ENCODE measurements around the gene SLC16A12.

DNA sequence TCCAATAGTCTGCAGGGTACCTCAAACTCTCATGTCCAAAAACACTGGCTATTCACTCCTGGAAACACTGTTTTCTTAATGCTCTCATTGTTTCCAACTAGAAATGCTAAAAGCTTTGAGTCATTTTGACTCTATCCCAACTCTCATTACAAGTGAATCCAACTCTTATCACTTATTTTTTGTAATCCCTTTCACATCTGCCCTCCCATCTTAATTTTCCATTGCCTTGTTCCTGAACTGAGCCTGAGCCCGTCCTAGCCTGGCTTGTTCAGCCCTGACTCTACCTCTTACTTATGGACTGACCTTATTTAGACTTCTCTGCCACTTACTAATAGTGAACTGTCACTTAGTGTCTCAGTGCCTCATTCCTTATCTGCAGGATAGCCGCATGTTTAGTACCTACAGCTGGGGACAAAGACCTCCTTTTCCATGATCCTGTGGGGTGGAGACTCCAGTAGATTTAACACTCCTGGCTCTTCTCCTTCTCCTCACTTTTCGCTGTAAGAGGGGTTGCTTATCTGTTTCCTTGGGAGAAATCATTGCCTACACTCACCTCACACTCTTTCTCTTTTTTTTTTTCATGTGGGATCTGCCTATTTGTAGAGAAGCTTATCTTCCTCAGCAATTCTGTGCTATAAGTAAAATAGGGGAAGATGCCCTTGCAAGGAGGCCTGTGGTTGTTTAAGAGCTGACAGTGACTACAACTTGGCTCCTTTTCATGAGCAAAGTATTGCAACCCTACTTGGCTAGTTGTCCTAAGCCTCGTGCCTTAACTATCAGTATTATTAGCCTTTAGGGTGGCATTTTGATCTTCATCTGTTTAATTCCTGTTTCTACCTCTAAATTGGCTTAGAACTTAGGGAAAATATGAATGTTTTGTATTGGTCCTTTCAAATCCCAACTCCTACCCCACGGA is 56.4 kb downstream of the SLC16A12 start:
- TF ChIP-seq POLR2A (IDR thresholded peaks at IDR 0.05; ENCODE audit: low read depth, low read length) (no peak), POLR2AphosphoS5 (IDR thresholded peaks at IDR 0.05; ENCODE audit: low read depth, low read length) (no peak)
